Nephron (organoid): ENCODE results near the gene YTHDF2.
"Not testable (repeated sequence)": the region's sequence is repeated elsewhere in the genome, so short reads cannot be mapped to it uniquely, and the experiment has no call there.

Experiments used
- H3K27ac Mint-ChIP-seq, 3 experiments: 2 replicates each; pipeline ENCODE4 v1.8.0; 2020; ENCODE audit warnings: mixed read lengths in 3 of 3, mild to moderate bottlenecking in 2 of 3, moderate library complexity in 1 of 3
- H3K27me3 Mint-ChIP-seq: 2 replicates; pipeline ENCODE4 v1.8.0; 2021; ENCODE audit warnings: low read depth, mild to moderate bottlenecking, moderate library complexity, mixed read lengths
- H3K36me3 Mint-ChIP-seq: 2 replicates; pipeline ENCODE4 v1.8.0; 2020; ENCODE audit warnings: low read depth, mixed read lengths
- H3K4me1 Mint-ChIP-seq: 2 replicates; pipeline ENCODE4 v1.8.0; 2020; ENCODE audit warnings: mixed read lengths
- H3K4me3 Mint-ChIP-seq, 3 experiments: 2 replicates each; pipeline ENCODE4 v1.8.0; 2020; ENCODE audit warnings: mild to moderate bottlenecking in 3 of 3, mixed read lengths in 3 of 3, moderate library complexity in 2 of 3
- H3K9me3 Mint-ChIP-seq: 2 replicates; pipeline ENCODE4 v1.8.0; 2020; ENCODE audit warnings: mixed read lengths
- CTCF ChIP-seq, 3 experiments: fragments of 200-600 bp; sonication (generic); IDR thresholded peaks; one replicate each; pipeline ENCODE4 v1.5.0; 2021; ENCODE audit warnings: antibody characterized with exemption in 3 of 3; ENCODE audit not compliant: unreplicated experiment in 3 of 3

The YTHDF2 gene

GRCh38 chr1:28770601-28771165, 33.9 kb downstream of the YTHDF2 start:
- Mint-ChIP-seq H3K4me3 (no peak overlapping the region), H3K36me3 (peaks cover 55% of the 10 kb centered on the region), H3K27ac (no peak overlapping the region), H3K4me1 (no peaks in the 10 kb centered on the region), H3K27me3 (no peaks in the 10 kb centered on the region), H3K9me3 (no peaks in the 10 kb centered on the region)
- TF ChIP-seq CTCF (IDR thresholded peaks at IDR 0.05; ENCODE audit: unreplicated experiment in 3 of 3), result no peak

- not testable (repeated sequence) for H3K27me3 Mint-ChIP-seq
- peaks cover 46% of the 10 kb centered on the region for H3K36me3 Mint-ChIP-seq
Measured at GRCh38 chr1:28771921-28772320, 35.2 kb downstream of the YTHDF2 start.

GRCh38 chr1:28773105-28773504, 36.4 kb downstream of the YTHDF2 start:
- H3K4me1 Mint-ChIP-seq, result no peaks in the 10 kb centered on the region
- no peak for TF ChIP-seq CTCF (IDR thresholded peaks at IDR 0.05; ENCODE audit: unreplicated experiment in 3 of 3)
- no peaks in the 10 kb centered on the region for H3K9me3 Mint-ChIP-seq

More at GRCh38 chr1:28771921-28772320, 35.2 kb downstream of the YTHDF2 start:
- not testable (repeated sequence) for H3K9me3 Mint-ChIP-seq, H3K4me1 Mint-ChIP-seq, H3K4me3 Mint-ChIP-seq
- peak overlapping the region in 1 of 3 experiments; percentile 77 for H3K27ac Mint-ChIP-seq

GRCh38 chr1:28775121-28775942, 38.6 kb downstream of the YTHDF2 start:
- no peak overlapping the region for H3K4me3 Mint-ChIP-seq
- no peak for TF ChIP-seq CTCF (IDR thresholded peaks at IDR 0.05; ENCODE audit: unreplicated experiment in 3 of 3)
- no peak overlapping the region for H3K27ac Mint-ChIP-seq
- H3K9me3 Mint-ChIP-seq, result no peaks in the 10 kb centered on the region
- H3K4me1 Mint-ChIP-seq, result no peaks in the 10 kb centered on the region
- peaks cover 27% of the 10 kb centered on the region for H3K36me3 Mint-ChIP-seq
- no peaks in the 10 kb centered on the region for H3K27me3 Mint-ChIP-seq

More at GRCh38 chr1:28773105-28773504, 36.4 kb downstream of the YTHDF2 start:
- Mint-ChIP-seq H3K36me3 (peaks cover 42% of the 10 kb centered on the region), H3K27me3 (no peaks in the 10 kb centered on the region), H3K4me3 (no peak overlapping the region), H3K27ac (peak overlapping the region in 1 of 3 experiments; percentile 77)

GRCh38 chr1:28776341-28776740, 39.6 kb downstream of the YTHDF2 start:
- no peak overlapping the region for H3K4me3 Mint-ChIP-seq
- H3K36me3 Mint-ChIP-seq, result peaks cover 23% of the 10 kb centered on the region
- H3K27me3 Mint-ChIP-seq, result no peaks in the 10 kb centered on the region
- H3K9me3 Mint-ChIP-seq, result no peaks in the 10 kb centered on the region
- H3K27ac Mint-ChIP-seq, result no peak overlapping the region
- no peaks in the 10 kb centered on the region for H3K4me1 Mint-ChIP-seq
- no peak for TF ChIP-seq CTCF (IDR thresholded peaks at IDR 0.05; ENCODE audit: unreplicated experiment in 3 of 3)

- TF ChIP-seq CTCF (IDR thresholded peaks at IDR 0.05; ENCODE audit: unreplicated experiment in 3 of 3), result no peak
- Mint-ChIP-seq H3K4me3 (no peak overlapping the region), H3K27ac (peak overlapping the region in 1 of 3 experiments; percentile 46), H3K4me1 (peaks cover 8% of the 10 kb centered on the region), H3K9me3 (no peaks in the 10 kb centered on the region), H3K36me3 (peaks cover 16% of the 10 kb centered on the region), H3K27me3 (no peaks in the 10 kb centered on the region)
Measured at GRCh38 chr1:28778021-28778420, 41.3 kb downstream of the YTHDF2 start.
